Measurements from ENCODE around the gene IWS1.

IWS1 gene

DNA sequence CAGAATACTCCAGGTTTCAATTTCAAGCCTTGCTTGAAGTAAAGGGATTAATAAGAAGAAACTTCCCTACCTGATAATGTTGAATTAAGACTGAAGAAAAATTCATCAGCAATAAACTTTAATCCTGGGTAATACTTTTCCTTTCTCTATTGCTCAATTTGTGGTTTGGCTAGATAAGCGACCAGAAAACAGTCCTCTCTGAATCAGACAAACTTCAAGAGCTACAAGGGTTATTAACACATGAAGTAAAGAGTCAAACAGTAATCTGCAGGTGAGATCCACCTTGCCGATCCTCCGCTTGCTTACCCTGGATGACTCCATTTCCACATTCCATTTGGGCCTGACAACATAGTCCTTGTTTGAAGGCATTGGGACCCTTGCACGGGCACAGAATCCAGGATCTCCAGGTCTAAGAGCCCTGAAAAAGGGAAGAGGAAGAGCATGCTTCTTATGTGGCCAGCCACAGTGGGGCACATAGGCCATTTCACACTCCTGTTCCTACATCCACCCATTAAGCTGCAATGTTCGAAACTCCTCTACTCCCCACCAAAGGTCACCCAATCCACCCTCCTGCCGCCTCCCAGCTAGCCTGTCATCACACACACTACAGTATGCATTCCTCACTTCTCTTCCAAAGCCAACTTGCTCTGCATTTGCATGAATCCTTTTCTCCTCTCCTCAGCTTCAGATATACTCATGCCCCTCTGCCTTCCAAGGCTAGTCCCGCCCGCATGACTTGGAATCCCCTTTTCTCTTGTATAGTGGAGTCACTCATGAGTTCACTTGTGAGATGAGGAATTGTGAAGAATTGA, 39.8 kb downstream of the IWS1 start:
- no peak for DNase-seq

DNA sequence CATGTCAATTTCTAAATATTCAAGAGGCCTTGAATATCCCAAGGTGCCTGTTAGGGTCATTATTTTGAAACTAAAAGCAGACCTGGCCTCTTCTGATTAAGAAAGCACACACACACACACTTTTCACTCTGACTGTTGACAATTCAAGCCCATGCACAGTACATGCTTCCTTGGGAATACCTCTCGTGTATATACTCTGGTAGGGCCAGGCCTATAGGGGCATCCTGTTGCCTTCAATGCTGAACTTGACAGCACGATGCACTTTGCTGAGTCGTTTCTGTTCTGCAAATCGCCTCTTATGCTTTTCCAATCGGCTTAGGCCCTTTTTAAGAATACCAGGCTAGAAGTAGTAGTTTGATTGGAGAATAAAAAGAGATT, 40.6 kb downstream of the IWS1 start:
- no peak for DNase-seq

DNA sequence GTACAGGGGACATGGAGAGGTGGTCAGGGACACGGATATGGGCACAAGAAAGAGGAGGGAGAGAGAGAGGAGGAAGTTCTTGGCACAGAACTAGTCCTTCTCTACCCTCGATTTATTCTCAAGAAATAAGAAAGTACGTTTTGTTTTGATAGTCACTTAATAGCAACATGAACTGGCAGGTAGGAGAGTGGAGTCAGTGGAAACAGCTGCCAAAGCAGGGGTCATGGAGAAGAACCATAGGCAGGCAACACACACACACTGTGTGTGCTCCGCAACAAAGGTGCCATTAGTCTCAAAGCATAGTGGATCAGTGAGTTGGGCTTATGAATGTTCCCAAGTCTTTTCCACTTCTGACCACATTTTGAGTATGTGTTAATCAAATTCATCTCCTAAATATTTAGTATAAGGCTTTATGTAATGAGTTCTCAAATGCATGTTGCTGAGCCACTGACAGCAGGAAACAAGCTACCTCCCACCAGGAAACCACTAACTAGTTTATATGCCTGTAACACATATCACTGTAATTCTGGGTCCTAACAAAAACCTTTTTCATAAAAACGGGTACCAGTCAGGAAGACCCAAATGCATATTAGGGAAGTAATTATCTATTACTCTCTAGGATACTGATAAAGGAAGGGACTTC, 41.1 kb downstream of the IWS1 start:
- no peak for DNase-seq

DNA sequence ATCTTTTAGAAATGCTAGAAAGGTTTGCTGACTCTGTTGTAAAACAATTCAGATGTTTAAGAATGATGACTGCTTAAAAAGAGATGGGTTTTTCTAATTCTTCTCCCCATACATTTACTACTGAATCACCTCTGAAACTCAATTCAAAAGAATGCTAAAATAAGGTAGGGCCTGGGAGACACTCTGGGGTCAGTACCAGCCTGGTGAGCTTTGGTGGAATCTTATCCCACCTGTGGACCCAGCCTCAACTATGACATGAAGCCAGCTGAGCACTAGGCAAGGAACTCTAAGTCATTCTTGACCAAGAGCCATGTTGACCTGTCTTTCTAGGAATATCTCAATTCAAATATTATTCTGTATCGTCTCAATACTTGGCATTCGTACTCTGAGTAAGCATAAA, 44.3 kb downstream of the IWS1 start:
- DNase-seq, result no peak

DNA sequence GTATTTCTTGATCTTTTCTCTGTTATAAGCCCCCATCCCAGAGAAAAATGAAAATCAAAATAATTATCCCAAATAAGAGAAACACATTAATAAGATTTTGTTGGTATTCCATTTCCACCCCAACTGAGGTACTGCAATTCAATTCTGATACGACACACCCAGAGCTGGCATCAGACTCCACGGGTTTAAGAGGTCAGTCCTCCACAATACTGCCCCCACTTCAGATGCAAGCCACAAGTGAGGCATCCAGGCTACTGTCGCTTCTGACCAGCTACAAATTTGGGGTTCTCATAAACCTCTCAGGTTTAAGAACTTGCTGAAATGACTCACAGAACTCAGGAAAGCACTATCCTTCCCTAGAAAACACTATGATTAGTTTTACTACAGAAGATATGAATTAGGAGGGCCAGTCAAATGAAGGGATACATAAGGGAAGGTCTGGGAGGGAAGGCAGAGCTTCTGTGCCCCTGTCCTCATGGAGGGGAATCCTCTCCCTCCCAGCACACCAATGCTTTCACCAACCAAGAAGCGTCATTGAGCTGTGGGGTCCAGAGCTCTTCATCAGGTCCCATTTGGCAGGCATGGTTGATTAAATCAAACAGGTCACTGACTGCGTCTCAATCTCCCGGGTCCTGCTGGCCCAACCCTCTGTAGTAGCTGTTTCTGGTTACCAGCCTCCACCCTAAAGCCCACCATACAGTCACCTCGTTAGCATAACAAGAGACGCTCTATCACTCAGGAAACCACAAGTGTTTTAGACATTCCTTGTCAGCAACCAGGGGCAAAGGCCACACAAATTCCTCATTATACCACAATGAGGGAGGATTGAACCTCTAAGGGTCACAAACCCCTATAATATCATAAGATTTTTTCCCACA, 46.2 kb downstream of the IWS1 start:
- DNase-seq, result no peak

DNA sequence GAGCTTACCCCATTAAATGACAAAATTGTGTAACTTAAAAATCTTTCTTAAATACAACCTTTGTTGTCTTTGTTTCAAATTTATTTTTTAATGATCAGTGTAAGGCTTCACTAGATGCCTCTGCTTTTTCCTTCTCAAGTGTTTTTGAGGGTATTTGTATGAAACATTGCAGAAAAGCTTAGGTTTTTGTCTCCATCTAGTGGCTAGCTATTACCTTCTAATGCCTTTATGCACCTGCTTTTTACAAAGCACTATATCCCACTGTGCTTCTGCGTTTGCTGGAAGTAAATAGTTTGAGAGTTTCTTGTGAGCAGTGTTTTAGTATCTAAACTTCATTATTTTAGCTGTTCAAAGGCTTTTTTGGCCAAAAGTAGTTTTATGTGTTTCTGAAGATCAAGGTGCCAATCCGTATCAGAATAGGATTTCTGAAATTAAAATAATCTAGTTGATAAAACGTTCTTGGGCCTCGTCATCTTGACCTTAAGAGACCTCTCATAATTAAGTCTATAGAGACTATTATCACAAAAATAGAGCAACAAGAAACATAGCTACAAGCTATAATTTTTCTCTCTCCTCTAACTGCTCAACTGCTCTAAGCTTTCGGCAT, 47.0 kb downstream of the IWS1 start:
- DNase-seq, result peak; percentile 58

DNA sequence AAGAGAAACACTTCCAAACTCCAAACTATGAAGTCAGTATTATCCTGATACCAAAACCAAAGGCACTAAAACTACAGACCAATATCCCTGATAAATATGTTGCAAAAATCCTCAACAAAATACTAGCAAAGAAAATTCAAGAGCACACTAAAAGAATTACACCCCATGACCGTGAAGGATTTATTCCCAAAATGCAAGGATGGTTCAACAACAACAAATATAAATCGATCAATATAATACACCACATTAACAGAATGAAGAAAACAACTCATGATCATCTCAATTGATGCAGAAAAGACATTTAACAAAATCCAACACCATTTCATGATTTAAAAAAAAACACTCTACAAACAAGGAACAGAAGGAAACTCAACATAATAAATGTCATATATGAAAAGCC, 50.5 kb downstream of the IWS1 start:
- DNase-seq, result no peak

DNA sequence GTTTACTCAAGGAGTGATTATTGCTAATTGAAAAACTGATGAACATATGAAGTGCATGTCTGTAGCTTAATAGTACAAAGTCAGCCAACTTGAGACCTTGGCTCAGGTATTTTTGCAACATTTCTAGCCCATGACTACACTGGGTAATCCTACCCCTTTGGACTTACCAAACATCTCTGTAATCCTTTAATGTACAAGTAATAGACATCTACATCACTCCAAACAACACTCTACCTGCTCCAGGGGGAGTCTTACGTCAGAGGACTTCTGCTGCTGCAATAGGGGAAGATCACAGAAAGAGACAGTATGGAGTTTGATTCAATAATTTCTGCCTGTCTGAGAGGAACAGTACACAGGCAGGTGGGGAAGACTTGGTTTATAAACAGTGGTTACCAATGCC, 54.0 kb downstream of the IWS1 start:
- no peak for DNase-seq

DNA sequence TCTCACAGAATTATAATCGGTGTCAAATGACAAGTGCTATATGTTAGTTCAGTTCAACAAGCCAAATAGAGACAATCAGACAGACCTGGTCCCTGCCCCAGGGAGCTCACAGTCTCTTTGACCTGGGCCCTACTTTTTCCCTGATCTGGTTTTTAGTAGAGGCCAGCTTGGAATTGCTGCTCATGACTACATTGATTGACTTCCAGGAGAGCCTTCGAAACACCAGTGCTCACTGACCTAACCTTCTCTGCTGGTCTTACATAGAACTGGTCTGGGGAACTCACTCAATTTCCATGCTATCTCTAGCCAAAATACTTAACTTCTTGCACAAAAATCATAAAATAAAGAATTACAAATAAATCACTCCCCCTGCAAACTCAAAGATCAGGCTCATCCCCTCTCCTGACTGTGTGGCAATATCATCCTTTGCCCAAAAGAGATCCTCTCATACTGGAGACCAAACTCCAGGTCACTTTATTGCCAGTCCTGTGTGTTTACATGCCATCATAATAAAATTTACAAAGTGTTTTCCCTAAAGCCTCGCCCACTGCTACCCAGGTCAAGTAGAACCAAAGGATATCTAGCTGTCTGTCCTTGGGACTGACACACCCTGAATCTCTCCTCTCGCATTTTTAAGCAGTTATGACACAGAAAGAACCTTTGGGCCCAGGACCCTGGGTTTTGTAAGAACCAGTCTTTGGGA, 54.9 kb downstream of the IWS1 start:
- no peak for DNase-seq

DNA sequence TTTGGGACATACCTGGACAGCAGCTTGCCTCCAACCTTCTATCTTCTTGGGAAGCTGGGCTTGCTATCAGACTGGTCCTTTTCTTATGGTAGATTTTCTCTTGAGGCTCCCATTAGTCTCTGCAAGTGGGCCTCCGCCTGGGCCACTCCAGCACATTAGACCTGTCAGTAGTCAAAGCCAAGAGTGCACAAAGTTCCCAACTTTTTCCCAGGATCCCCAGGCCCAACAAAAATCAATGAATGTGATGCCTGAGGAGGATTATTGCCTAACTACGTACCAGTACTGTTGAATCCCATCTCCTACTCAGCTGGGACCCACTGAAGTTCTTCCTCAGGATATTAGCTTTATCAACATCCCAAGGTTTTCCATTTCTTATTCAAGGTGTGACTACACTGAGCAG, 56.3 kb downstream of the IWS1 start:
- no peak for DNase-seq

DNA sequence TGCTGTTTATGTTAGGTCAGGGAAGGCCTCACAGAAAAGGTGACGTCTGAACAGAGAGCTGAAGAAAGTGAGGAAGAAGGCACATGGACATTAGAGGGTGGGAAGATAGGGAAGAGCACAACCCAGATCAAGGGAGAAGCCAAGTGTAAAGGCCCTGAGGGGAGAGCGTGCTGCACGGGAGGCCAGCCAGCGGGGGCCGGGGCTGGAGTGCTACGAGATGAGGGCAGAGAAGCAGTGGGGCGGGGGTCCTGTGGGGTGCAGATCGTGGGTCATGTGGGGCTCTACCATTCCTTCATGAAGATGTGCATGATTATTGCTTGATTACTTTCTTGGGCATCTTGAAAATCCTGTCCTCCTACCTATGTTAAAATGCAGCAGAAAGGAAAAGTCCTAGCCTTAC, 57.2 kb downstream of the IWS1 start:
- DNase-seq, result no peak

DNA sequence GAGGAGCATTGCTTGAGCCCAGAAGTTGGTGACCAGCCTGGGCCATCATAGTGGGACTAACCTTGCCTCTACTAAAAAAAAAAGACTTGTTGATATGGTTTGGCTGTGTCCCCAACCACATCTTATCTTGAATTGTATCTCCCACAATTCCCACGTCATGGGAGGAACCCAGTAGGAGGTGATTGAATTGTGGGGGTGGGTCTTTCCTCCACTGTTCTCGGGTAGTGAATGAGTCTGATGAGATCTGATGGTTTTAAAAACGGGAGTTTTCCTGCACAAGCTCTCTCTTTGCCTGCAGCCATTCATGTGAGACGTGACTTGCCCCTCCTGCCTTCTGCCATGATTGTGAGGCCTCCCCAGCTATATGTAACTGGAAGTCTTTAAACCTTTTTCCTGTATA, 61.0 kb downstream of the IWS1 start:
- no peak for DNase-seq

DNA sequence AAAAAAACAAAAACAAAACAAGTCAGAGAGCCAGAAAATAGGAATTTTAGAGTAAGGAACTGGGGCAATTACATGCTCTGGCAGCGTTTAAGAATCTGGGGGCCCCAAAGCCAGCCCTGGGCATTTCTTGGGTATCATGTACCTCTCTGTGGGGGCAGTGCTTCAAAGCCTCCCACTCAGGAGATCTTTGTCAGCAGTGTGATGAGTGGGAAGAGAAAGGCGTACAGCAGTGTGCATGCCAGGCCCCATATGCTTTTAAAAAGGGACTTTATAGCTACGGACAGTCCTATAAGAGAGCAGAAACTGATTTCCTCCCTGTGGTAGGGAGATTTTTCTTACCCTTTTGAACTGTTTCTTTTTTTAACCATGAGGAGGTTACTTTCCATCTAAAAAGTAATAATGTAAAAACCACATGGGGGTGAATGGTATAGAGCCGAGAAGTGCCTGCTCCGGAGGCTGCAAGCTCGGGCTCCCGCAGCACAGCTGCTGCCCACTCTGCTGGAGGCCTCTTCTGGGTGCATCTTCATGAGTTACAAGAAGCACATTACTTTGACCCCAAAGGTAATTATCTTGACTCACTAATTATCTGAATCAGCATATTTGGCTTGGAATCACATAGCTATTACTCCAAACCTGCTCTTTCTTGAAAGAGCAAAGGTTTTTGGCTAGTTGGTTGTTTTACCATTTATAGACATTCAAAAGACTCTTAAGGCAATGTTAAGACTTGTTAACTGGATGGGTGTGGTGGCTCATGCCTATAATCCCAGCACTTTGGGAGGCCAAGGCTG, 61.6 kb downstream of the IWS1 start:
- no peak for DNase-seq

DNA sequence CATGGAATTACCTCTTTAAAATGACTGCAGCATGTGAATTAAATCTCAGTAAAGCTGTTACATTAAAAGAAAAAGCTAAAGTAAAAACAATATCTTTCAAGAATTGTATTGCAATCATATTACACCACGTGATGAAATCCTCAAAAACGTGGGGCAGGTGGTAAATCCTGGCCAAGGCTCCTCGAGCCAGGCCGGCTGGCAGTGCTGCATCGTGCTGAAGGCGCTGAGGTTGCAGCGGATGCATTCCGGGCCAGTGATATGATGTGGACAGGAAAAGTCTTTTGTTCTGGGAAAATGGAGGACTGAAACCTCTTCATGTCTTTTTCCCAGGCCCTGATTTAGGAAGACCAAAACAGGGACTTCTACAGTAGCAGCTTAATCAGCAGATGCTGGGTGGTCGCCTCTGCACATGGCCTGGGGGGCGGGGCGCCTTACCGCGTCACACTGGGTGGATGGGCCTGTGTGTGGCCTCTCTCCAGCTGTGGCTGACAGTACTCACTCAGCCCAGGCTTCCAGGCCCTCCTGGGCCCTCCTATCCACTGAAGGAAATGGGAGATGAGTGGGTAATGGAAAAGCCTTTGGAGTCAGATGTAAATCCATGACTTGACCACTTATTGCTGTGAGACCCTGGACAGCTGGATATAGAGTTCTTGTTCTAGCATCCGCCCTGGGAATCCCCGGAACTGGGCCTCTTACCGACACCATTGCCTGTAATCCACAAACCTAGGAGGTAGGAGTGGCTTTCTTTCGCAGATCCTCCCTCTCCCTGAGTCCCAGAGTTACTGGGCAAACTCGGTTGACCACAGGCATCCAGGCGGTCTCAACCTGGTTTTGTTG, 62.9 kb downstream of the IWS1 start:
- DNase-seq, result peak; percentile 33

DNA sequence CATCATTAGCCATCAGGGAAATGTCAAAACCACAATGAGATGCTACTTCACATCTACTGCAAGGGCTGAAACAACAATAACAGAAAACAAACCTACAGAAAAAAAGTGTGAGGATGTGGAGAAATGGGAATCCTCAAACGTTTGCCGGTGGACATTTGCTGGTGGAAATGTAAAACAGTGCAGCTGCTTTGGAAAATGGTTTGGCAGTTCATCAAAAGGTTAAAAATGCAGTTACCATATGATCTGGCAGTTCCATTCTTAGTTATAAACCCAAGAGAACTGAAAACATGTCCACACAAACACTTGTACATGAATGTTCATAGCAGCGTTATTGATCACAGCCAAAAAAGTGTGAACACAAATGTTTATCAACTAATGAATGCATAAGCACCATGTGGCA, 63.8 kb downstream of the IWS1 start:
- no peak for DNase-seq

DNA sequence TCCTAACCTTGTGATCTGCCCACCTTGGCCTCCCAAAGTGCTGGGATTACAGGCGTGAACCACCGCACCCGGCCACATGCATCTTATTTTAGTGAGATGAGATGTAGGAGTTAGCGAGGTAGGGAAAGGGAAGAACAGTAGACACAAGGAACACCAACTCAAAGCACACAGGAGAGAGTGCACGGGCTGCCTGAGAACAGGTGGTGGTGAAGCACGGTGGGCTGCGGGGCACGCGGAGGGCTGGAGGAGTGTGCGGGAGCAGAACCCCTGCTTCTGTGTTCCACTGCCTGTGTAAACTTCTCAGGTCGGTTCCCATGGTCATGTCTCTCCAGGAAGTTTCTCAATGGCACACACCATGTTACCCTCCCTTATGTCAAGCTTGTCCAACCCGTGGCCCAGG, 69.3 kb downstream of the IWS1 start:
- DNase-seq, result no peak

DNA sequence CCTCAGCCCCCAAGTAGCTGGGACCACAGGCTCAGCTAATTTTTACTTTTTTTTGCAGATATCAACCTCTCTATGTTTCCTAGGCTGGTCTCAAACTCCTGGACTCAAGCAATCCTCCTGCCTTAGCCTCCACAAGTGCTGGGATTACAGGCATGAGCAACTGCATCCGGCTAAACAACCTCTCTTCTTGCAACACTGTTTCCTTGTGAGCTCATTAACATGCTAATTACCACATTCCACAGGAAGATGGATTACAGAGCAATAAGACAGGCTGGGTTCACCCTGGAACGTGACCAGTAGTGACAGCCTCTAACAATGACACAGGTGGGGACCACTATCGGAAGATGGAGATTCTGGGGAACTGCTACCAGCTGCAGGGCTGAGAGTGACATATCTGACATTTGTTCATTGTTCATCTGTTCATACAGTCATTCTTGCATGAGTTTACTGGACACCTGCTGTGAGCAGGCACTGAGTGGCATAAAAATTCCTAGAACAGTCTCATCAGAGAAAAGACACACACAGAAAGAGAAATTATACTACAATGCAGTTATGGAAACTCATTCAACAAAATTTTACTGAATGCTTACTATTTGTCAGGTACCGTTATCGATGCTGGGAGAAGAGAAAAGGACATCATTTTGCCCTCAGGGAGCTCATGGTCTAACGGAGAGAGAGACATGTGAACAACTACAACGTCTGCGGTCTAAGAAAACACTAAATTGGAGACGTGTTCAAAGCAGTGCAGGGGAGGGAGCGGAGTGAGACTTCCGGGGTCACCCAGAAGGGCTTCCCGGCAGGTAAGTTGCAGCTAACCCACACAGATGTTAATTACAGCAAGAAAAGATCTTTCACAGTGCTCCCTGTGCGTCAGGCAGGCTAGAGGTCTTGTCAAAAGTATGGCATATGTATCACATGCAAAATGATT, 70.5 kb downstream of the IWS1 start:
- peak; percentile 10 for DNase-seq

DNA sequence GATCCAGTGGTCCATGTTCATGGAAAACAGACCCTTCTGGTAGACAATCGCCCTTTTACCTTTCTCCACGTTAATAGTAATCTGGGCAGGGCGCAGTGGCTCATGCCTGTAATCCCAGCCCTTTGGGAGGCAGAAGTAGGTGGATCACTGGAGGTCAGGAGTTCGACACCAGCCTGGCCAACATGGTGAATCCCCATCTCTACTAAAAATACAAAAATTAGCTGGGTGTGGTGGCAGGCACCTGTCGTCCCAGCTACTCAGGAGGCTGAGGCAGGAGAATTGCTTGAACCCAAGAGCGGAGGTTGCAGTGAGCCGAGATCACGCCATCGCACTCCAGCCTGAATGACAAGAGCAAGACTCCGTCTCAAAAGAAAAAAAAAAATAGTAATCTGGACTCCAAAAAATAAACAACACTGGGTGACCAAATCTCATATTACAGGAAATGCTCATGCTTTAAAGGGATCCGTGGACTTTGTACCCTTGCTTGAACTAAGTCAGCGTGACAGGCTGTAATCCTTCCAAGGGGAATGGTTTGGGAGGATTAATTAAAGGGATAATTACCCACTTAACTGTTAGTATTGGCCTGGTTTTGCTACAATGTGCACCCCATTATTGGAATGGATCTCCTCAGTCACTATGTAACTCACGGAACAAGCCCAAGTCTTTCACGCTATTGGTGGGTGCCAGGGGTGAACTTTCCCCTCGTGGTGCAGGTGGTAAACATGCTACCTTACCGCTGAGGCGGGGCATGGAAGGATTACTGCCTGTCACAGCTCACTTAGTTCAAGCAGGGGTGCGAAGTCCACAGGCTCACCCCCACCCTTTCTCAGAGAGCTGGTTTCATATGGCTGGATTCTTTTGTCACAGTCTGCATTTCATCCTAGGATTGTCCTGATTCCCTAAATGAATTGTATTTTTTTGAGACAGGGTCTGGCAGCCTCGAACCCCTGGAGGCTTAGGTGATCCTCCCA, 71.4 kb downstream of the IWS1 start:
- no peak for DNase-seq

All from fibroblast of skin of back (primary cell).